MM.1S (cell line): ENCODE results near the gene LRRC75A.

ENCODE experiments used
- EZH2phosphoT487 ChIP-seq: fragments of 300-600 bp; sonication (generic); IDR thresholded peaks from 2 replicates; pipeline ENCODE4 v1.6.1; 2018; ENCODE audit warnings: antibody characterized with exemption, low read length
- TF ChIP-seq, protein P1 (sequence below): fragments of 300-600 bp; sonication (generic); IDR thresholded peaks from 2 replicates; pipeline ENCODE4 v1.5.1; 2016; ENCODE audit warnings: antibody characterized with exemption, low read length, mixed read lengths

DNA sequence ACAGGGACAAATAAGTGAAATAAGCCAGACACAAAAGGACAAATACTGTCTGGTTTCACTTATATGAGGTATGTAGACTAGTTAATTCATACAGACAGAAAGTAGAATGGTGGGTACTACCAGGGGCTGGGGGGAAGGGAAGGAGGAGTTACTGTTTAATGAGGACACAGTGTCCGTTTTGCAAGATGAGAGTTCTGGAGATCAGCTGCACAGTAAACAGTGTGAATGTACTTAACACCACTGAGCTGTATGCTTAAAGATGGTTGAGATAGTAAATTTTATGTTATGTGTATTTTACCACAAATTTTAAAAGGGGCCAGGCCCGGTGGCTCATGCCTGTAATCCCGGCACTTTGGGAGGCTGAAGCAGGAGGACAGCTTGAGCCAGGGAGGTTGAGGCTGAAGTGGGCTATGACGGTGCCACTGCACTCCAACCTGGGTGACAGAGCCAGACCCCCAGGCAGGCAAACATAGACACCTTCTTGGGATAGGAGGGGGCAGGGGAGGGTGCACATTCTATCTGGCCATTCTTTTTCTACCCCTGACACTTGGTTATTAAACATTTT lies 23.5 kb downstream of the LRRC75A start:
- TF ChIP-seq, protein P1, sequence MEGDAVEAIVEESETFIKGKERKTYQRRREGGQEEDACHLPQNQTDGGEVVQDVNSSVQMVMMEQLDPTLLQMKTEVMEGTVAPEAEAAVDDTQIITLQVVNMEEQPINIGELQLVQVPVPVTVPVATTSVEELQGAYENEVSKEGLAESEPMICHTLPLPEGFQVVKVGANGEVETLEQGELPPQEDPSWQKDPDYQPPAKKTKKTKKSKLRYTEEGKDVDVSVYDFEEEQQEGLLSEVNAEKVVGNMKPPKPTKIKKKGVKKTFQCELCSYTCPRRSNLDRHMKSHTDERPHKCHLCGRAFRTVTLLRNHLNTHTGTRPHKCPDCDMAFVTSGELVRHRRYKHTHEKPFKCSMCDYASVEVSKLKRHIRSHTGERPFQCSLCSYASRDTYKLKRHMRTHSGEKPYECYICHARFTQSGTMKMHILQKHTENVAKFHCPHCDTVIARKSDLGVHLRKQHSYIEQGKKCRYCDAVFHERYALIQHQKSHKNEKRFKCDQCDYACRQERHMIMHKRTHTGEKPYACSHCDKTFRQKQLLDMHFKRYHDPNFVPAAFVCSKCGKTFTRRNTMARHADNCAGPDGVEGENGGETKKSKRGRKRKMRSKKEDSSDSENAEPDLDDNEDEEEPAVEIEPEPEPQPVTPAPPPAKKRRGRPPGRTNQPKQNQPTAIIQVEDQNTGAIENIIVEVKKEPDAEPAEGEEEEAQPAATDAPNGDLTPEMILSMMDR: no peak
- no peak for TF ChIP-seq EZH2phosphoT487
